Fibroblast of lung (primary cell): ENCODE data around the gene LACRT. TPM values are rescaled to one million over a fixed set of nuclear protein-coding genes. Genes with fewer than 3 reads are reported as not detected.

ENCODE experiments used
- DNase-seq, 2 donors: peaks; one replicate each; pipeline versions ENCODE4 v3.0.0 to v3.0.0-alpha.2; 2010; ENCODE audit warnings: low read depth in 2 of 2
- H2AFZ ChIP-seq: 2 replicates; pipeline ENCODE4 v1.5.1; 2012; ENCODE audit warnings: low read length, control low read depth, inconsistent platforms
- H3K27ac ChIP-seq: 2 replicates; pipeline ENCODE4 v1.5.1; 2011; ENCODE audit warnings: low read length, control low read depth; ENCODE audit not compliant: insufficient read depth
- H3K27me3 ChIP-seq: 2 replicates; pipeline ENCODE4 v1.5.1; 2011; ENCODE audit warnings: mild to moderate bottlenecking, low read length; ENCODE audit not compliant: control insufficient read depth, insufficient read depth
- H3K36me3 ChIP-seq: 2 replicates; pipeline ENCODE4 v1.5.1; 2011; ENCODE audit warnings: low read length; ENCODE audit not compliant: control insufficient read depth, insufficient read depth
- H3K4me1 ChIP-seq: 2 replicates; pipeline ENCODE4 v1.5.1; 2011; ENCODE audit warnings: low read length; ENCODE audit not compliant: control insufficient read depth, insufficient read depth; ENCODE audit errors: extremely low read depth
- H3K4me2 ChIP-seq: 2 replicates; pipeline ENCODE4 v1.5.1; 2011; ENCODE audit warnings: low read length, control low read depth; ENCODE audit not compliant: insufficient read depth; ENCODE audit errors: extremely low read depth
- H3K4me3 ChIP-seq, 4 experiments: fragments of 200-600 bp in 1 of 4; sonication (generic) in 1 of 4; replicated peaks in 1 of 4; 2 replicates each; pipeline ENCODE4 v1.5.1; 2011 to 2016; ENCODE audit warnings: low read length in 4 of 4, low read depth in 3 of 4, mild to moderate bottlenecking in 3 of 4, control low read depth in 2 of 4, inconsistent platforms in 1 of 4, mixed read lengths in 1 of 4; ENCODE audit not compliant: insufficient read depth in 1 of 4; ENCODE audit errors: control extremely low read depth in 1 of 4
- H3K79me2 ChIP-seq: 2 replicates; pipeline ENCODE4 v1.5.1; 2012; ENCODE audit warnings: mild to moderate bottlenecking, low read length, inconsistent platforms; ENCODE audit not compliant: control insufficient read depth, insufficient read depth
- H3K9ac ChIP-seq: 2 replicates; pipeline ENCODE4 v1.5.1; 2011; ENCODE audit warnings: mild to moderate bottlenecking, low read length, control low read depth; ENCODE audit not compliant: insufficient read depth
- H3K9me3 ChIP-seq: 2 replicates; pipeline ENCODE4 v1.5.1; 2012; ENCODE audit warnings: low read depth, low read length; ENCODE audit not compliant: control insufficient read depth, insufficient read depth
- H4K20me1 ChIP-seq: 2 replicates; pipeline ENCODE4 v1.5.1; 2011; ENCODE audit warnings: low read length; ENCODE audit not compliant: control insufficient read depth, insufficient read depth; ENCODE audit errors: extremely low read depth
- CTCF ChIP-seq, 2 donors: IDR thresholded peaks in 1 of 2; conservative IDR thresholded peaks in 1 of 2; 1 replicate in 1 of 2; 2 replicates in 1 of 2; pipeline ENCODE4 v1.5.1; 2011 to 2012; ENCODE audit warnings: low read length in 2 of 2, control low read depth in 1 of 2, inconsistent platforms in 1 of 2, low read depth in 1 of 2, mild to moderate bottlenecking in 1 of 2
- EZH2 ChIP-seq: IDR thresholded peaks from 2 replicates; pipeline ENCODE4 v1.5.1; 2012; ENCODE audit warnings: low read length, control low read depth, mild to moderate bottlenecking; ENCODE audit errors: missing control alignments
- polyA plus RNA-seq, 2 donors: library from polyadenylated mRNA; depleted of rRNA in 1 of 2; stranded (reverse) in 1 of 2; unstranded in 1 of 2; fragments of >200 nt; gene quantifications; 2 replicates each; pipeline ENCODE4 v1.2.1, GENCODE V29; 2011 to 2012; ENCODE audit warnings: missing spikeins in 1 of 2
- total RNA-seq: library from RNA; depleted of rRNA; stranded (reverse); fragments of >200 nt; gene quantifications from 2 replicates; pipeline ENCODE4 v1.2.1, GENCODE V29; 2014

Gene LACRT
- total and polyA plus RNA-seq, 2 donors (not counting 1 experiment from before 2014, with no cell fraction given): not detected

GRCh38 chr12:54611715-54612149 lies 23.0 kb downstream of the LACRT start:
- peaks cover 6% of the 10 kb centered on the region for H3K27me3 ChIP-seq
- no peak overlapping the region for H3K4me3 ChIP-seq
- no peaks in the 10 kb centered on the region for H3K79me2 ChIP-seq
- DNase-seq: no peak
- no peak overlapping the region for H3K27ac ChIP-seq
- H3K36me3 ChIP-seq: no peaks in the 10 kb centered on the region
- no peak overlapping the region for H3K9ac ChIP-seq
- no peaks in the 10 kb centered on the region for H3K4me1 ChIP-seq
- H3K9me3 ChIP-seq: no peaks in the 10 kb centered on the region
- H4K20me1 ChIP-seq: peaks cover 2% of the 10 kb centered on the region
- no peak overlapping the region for H2AFZ ChIP-seq
- TF ChIP-seq CTCF (conservative IDR thresholded peaks at IDR 0.05 in 1 of 2, IDR thresholded peaks at IDR 0.05 in 1 of 2; ENCODE audit: low read depth in 1 of 2, low read length in 2 of 2): no peak
- TF ChIP-seq EZH2: no peak
- H3K4me2 ChIP-seq: no peak overlapping the region

GRCh38 chr12:54608769-54609168 lies 25.9 kb downstream of the LACRT start:
- no peak for DNase-seq
- Histone ChIP-seq H3K9ac (no peak overlapping the region), H3K27me3 (peaks cover 6% of the 10 kb centered on the region), H3K4me3 (no peak overlapping the region), H3K27ac (no peak overlapping the region), H3K79me2 (no peaks in the 10 kb centered on the region), H2AFZ (no peak overlapping the region), H3K4me2 (no peak overlapping the region), H4K20me1 (peaks cover 2% of the 10 kb centered on the region), H3K9me3 (no peaks in the 10 kb centered on the region), H3K4me1 (no peaks in the 10 kb centered on the region), H3K36me3 (no peaks in the 10 kb centered on the region)
- no peak for TF ChIP-seq EZH2
- no peak for TF ChIP-seq CTCF (conservative IDR thresholded peaks at IDR 0.05 in 1 of 2, IDR thresholded peaks at IDR 0.05 in 1 of 2; ENCODE audit: low read depth in 1 of 2, low read length in 2 of 2)

- DNase-seq: no peak
- H3K27ac ChIP-seq: no peak overlapping the region
- no peaks in the 10 kb centered on the region for H3K36me3 ChIP-seq
- H3K27me3 ChIP-seq: peaks cover 6% of the 10 kb centered on the region
- H3K9ac ChIP-seq: no peak overlapping the region
- H3K9me3 ChIP-seq: no peaks in the 10 kb centered on the region
- no peak overlapping the region for H2AFZ ChIP-seq
- H3K79me2 ChIP-seq: no peaks in the 10 kb centered on the region
- H3K4me1 ChIP-seq: no peaks in the 10 kb centered on the region
- peaks cover 2% of the 10 kb centered on the region for H4K20me1 ChIP-seq
- H3K4me3 ChIP-seq: no peak overlapping the region
- no peak overlapping the region for H3K4me2 ChIP-seq
- no peak for TF ChIP-seq EZH2
- no peak for TF ChIP-seq CTCF (conservative IDR thresholded peaks at IDR 0.05 in 1 of 2, IDR thresholded peaks at IDR 0.05 in 1 of 2; ENCODE audit: low read depth in 1 of 2, low read length in 2 of 2)
Observed at GRCh38 chr12:54608156-54608555, 26.5 kb downstream of the LACRT start.
